WI38 (cell line): Measurements from ENCODE around the gene RDH13.
A peak's percentile ranks its signal among the peaks of the same experiment; 100 is the strongest.
"Not testable (repeated sequence)": the region's sequence is repeated elsewhere in the genome, so short reads cannot be mapped to it uniquely, and the experiment has no call there.

ENCODE experiments used
- H3K4me3 ChIP-seq: 2 replicates; pipeline ENCODE4 v1.5.1; 2011; ENCODE audit warnings: low read depth, mild to moderate bottlenecking, control low read depth, low read length
- TF ChIP-seq, protein P1 (sequence below): IDR thresholded peaks from 2 replicates; pipeline ENCODE4 v1.5.1; 2012; ENCODE audit warnings: low read depth, mild to moderate bottlenecking, control low read depth, low read length

RDH13 gene

DNA sequence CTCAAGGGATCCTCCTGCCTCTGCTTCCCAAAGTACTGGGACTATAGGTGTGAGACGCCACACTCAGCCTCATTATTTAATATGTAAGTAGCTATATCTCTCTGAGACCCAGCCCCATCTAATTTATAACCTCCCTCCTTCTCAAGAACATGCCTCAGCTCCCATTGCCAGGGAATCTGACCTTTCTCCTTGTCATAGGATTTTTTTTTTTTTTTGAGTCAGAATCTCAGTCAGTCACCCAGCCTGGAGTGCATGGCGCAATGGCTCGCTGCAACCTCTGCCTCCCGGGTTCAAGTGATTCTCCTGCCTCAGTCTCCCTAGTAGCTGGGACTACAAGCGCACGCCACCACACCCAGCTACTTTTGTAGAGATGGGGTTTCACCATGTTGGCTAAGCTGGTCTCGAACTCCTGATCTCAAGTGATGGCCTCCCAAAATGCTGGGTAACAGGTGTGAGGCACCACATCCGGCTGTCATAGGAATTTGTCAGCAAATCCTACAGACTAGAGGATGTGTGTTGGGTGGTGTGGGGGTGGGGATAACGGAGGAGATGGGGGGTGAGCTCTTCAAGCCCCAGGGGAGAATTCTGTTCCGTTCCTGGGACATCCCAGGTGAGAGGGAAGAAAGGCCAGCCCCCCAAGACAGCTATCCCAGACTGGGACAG is 7.6 kb upstream of the RDH13 start:
- no peak overlapping the region for H3K4me3 ChIP-seq

DNA sequence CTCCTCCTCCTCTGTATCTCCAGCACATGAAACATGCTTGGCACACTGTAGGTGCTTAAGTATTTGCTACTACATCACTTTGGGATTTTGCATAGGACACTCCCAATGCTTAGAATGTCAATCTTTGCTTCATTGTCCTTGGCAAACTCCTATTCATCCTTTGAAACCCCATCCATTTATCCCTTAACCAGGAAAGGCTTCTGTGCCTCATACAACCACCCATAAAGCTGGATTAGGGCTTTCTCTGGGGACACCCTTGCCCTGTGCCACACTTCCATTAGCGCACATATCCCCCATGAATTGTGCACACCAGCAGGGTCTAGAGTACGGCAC is 6.9 kb upstream of the RDH13 start:
- H3K4me3 ChIP-seq = no peak overlapping the region
- TF ChIP-seq, protein P1, sequence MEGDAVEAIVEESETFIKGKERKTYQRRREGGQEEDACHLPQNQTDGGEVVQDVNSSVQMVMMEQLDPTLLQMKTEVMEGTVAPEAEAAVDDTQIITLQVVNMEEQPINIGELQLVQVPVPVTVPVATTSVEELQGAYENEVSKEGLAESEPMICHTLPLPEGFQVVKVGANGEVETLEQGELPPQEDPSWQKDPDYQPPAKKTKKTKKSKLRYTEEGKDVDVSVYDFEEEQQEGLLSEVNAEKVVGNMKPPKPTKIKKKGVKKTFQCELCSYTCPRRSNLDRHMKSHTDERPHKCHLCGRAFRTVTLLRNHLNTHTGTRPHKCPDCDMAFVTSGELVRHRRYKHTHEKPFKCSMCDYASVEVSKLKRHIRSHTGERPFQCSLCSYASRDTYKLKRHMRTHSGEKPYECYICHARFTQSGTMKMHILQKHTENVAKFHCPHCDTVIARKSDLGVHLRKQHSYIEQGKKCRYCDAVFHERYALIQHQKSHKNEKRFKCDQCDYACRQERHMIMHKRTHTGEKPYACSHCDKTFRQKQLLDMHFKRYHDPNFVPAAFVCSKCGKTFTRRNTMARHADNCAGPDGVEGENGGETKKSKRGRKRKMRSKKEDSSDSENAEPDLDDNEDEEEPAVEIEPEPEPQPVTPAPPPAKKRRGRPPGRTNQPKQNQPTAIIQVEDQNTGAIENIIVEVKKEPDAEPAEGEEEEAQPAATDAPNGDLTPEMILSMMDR = no peak

More for the DNA sequence above, 7.6 kb upstream of the RDH13 start:
- TF ChIP-seq, protein P1 = no peak

DNA sequence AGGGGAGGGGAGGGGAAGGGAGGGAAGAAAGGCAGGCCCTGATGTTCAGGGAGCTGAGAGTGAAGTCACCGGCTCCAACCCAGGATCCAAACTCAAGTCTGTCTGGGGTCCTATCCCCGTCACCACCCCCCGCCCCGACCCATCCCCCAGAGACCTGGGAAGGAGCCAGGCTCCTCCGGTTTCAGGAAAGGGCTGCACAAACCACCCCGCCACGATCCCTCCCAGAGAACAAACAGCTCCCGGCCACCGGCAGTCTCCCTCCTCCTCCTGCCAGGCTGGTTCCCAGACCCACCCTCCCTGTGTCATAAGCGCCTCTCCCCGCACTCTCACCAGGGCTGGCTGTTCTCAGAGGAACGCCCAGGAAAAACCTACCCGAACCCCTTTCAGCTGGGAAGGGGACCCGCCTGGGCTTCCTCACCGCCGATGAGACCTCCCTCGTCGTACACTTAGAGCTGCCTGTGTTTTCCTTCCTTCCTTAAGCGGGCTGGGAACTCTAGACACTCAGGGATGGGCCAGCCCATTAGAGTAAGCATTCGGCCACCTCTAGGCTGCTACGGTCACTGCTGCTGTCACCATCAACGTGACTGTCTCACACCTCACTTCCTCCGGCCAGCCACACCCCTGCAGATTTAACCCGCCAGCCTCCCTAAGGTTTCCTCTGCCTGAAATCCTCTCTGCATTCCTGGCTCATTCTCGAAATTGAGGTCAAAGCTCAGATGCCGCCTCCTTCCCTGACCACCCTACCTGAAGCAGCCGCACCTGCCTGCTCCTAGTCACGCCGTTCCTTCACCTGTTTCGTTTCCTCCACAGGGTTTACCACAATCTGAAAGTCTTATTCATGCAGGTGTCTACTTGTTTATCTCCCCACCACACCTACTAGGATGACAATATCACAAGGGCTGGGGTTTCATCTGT is 6.3 kb upstream of the RDH13 start:
- H3K4me3 ChIP-seq = no peak overlapping the region
- TF ChIP-seq, protein P1 = no peak

DNA sequence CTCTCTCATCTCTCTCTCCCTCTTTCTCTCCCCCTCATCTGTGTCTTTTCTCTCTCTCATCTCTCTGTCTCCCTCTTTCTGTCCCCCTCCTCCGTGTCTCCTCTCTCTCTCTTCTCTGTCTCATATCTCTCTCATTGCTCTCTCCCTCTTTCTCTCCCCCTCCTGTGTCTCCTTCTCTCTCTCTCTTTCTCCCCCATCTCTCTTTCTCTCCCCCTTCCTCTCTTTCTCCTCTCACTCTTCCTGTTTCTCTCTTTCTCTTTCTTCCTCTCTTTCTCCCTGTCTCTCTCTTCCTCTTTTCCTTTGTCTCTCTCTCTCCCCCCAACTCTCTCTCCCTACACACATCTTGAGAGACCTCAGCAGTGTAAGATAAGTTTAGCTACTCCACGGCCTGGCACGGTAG is 4.9 kb upstream of the RDH13 start:
- H3K4me3 ChIP-seq = no peak overlapping the region
- TF ChIP-seq, protein P1 = no peak

DNA sequence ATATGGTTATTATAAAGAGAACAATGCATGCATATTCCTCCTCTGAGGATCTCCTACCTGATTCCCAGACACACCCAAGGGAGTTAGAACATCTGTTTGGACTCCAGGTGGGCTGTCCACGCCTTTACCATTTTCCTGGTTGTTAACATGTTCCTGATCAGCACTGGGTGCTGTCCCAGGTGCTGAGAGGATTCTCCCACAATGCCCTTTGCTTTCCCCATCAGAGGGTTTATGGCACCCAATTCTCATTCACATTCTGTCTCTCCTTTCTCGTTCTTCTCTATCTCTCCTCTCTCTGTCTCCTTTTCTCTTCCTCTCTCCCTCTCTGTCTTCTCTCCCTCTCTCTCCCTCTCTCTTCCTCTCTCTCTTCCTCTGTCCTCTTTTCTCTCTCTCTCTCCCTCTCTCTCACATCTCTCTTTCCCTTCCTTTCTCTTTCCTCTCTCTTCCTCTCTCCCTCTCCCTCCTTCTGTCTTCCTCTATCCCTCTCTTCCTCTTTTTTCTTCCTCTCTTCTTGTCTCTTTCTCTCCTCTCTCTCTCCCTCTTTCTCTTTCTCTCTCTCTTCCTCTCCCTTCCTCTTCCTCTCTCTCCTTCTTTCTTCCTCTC is 3.3 kb upstream of the RDH13 start:
- H3K4me3 ChIP-seq = no peak overlapping the region
- TF ChIP-seq, protein P1 = no peak

DNA sequence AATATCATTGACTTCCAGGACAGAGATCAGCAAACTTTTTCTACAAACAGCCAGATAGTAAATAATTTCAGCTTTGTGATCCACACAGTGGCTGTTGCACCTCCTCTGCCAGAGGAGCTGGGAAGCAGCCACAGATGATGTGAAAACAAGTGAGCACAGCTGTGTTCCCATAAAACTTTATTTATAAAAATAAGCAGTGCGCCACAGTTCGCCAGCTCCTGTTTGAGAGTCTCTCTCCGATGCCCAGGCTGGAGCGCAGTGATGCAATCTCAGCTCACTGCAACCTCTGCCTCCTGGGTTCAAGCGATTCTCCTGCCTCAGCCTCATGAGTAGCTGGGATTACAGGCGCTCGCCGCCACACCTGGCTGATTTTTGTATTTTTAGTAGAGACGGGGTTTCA is 2.6 kb upstream of the RDH13 start:
- not testable (repeated sequence) for H3K4me3 ChIP-seq

DNA sequence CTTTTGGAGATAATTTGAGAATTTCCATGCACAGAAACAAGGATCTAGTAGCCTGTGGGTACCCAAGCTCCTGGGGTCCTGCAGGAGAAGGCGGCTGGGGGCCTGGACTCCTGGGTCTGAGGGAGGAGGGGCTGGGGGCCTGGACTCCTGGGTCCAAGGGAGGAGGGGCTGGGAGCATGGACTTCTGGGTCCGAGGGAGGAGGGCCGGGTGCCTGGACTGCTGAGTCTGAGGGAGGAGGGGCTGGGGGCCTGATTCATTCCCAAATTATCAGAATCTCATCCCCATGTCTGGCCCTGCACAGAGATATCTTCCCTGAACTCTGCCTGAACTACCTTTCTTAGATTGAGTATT is 520 bp upstream of the RDH13 start:
- peak overlapping the region; percentile 83 for H3K4me3 ChIP-seq
- TF ChIP-seq, protein P1 = no peak

DNA sequence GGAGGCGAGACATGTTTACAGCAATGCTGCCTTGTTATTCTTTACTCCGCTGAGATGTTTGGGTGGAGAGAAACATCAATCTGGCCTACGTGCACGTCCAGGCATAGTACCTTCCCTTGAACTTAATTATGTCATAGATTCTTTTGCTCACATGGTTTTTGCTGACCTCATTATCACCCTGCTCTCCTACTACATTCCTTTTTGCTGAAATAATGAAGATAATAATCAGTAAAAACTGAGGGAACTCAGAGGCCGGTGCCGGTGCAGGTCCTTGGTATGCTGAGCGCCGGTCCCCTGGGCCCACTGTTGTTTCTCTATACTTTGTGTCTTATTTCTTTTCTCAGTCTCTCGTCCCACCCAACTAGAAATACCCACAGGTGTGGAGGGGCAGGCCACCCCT is 2.7 kb downstream of the RDH13 start:
- not testable (repeated sequence) for H3K4me3 ChIP-seq
